IgD-negative memory B cell (primary cell): ENCODE data around the gene NF2. TPM values are rescaled to one million over a fixed set of nuclear protein-coding genes. Genes with fewer than 3 reads are reported as not detected.
A peak's percentile ranks its signal among the peaks of the same experiment; 100 is the strongest.
"Not testable (repeated sequence)": the region's sequence is repeated elsewhere in the genome, so short reads cannot be mapped to it uniquely, and the experiment has no call there.

ENCODE experiments used
- H3K27ac Mint-ChIP-seq, 3 donors: one replicate each; pipeline ENCODE4 v1.8.0; 2020 to 2022; ENCODE audit warnings: mild to moderate bottlenecking in 3 of 3, mixed read lengths in 3 of 3, moderate library complexity in 1 of 3
- H3K27me3 Mint-ChIP-seq: one replicate; pipeline ENCODE4 v1.8.0; 2021; ENCODE audit warnings: mixed read lengths
- H3K36me3 Mint-ChIP-seq: one replicate; pipeline ENCODE4 v1.8.0; 2020; ENCODE audit warnings: mild to moderate bottlenecking, mixed read lengths
- H3K4me1 Mint-ChIP-seq, 3 donors: one replicate each; pipeline ENCODE4 v1.8.0; 2020 to 2022; ENCODE audit warnings: mixed read lengths in 3 of 3, mild to moderate bottlenecking in 1 of 3
- H3K4me3 Mint-ChIP-seq, 4 donors: one replicate each; pipeline ENCODE4 v1.8.0; 2020 to 2022; ENCODE audit warnings: mild to moderate bottlenecking in 4 of 4, mixed read lengths in 4 of 4, moderate library complexity in 3 of 4
- H3K9me3 Mint-ChIP-seq, 3 donors: one replicate each; pipeline ENCODE4 v1.8.0; 2020 to 2021; ENCODE audit warnings: mixed read lengths in 3 of 3, mild to moderate bottlenecking in 1 of 3
- polyA plus RNA-seq: library from polyadenylated mRNA; unstranded; fragments of 300-500 nt; fragmentation: Illumina TruSeq; gene quantifications from one replicate; pipeline ENCODE4 v1.2.3, GENCODE V29; 2021

Gene NF2
- 17.7 TPM for polyA plus RNA-seq

DNA sequence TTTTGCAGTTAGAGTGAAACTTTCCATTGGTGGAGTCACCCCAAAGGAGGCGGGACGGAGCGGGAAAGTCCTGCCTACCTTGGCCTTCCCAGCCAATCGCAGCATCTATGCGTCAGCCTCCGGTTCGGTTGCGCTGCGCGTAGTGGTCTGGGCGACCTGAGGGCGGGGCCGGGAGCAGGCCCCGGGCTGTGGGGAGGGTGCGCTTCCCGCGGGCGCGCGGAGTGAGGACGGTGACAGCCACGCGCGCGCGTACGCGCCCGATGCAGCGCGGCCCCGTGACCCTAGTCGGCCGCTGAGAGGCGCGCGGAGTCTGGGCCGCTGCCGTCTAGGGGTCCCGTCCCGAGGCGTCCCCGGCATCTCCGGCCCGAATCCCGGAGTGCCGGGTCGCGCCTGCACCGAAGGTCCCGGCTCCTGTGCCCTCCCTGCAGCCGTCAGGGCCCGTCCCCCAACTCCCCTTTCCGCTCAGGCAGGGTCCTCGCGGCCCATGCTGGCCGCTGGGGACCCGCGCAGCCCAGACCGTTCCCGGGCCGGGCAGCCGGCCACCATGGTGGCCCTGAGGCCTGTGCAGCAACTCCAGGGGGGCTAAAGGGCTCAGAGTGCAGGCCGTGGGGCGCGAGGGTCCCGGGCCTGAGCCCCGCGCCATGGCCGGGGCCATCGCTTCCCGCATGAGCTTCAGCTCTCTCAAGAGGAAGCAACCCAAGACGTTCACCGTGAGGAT lies at the start of gene NF2:
TSS of gene NF2 (plus strand) at position 276 of the 718 bp plus-strand sequence. CDS start at position 642, 366 bp downstream.
- H3K4me1 Mint-ChIP-seq, result peaks cover 6 to 13% (median 12%) of the 10 kb centered on the region in 3 donors
- H3K36me3 Mint-ChIP-seq, result no peaks in the 10 kb centered on the region
- peak within 1 kb of the TSS; percentile 88 to 100 (median 95) for H3K4me3 Mint-ChIP-seq
- peak within 1 kb of the TSS; percentile 76 to 98 (median 91) for H3K27ac Mint-ChIP-seq
- H3K27me3 Mint-ChIP-seq, result no peaks in the 10 kb centered on the region
- no peaks in the 10 kb centered on the region for H3K9me3 Mint-ChIP-seq

DNA sequence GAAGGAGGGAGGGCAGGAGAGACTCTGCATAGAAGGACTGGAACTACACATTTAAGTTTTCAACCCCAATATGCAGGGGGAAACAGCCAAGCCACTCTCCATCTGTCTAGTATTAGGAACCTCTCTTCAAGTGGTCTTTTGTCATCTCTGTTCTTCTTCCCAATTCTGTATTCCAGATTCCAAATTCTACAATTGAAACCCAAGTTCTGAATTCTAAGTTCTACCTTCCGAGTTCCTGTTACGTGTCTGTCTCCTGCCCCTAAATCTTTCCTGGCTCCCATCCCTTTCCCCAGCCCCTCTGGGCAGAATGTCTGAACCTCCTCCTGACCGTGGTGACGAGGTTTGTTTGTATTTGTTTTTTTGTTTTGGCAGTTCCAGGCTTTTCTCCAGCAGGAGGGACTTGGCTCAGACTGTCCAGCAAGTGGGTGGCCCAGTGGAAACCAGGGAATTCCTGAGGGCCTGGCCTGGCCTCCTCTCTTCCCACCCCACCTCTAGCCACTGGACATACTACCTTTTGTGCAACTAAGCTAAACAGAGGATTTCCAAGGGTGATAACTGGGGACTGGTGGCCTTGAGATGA lies 48.3 kb upstream of the NF2 start:
- H3K27ac Mint-ChIP-seq, result peak overlapping the region in 2 of 3 donors; percentile 9 to 84
- no peaks in the 10 kb centered on the region for H3K27me3 Mint-ChIP-seq
- no peaks in the 10 kb centered on the region for H3K36me3 Mint-ChIP-seq
- H3K9me3 Mint-ChIP-seq, result no peaks in the 10 kb centered on the region
- H3K4me3 Mint-ChIP-seq, result peak overlapping the region in 2 of 4 donors; percentile 66 to 75
- peaks cover 5 to 11% (median 10%) of the 10 kb centered on the region in 3 donors for H3K4me1 Mint-ChIP-seq

DNA sequence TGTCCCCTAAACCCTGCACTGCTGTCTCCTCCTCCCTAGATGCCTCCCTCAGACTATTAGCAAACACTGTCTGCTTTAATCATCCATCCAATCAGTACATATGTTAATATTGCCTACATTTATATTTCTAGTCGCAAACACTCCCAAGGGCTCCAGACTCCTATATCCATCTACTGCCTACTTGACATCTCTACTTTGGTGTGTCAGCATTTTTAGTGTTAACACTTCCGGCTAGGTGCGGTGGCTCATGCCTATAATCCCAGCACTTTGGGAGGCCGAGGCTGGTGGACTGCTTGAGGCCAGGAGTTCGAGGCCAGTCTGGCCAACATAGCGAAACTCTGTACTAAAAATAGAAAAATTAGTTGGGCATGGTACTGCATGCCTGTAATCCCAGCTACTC lies 44.4 kb upstream of the NF2 start:
- Mint-ChIP-seq H3K27ac (peak overlapping the region in 1 of 3 donors; percentile 24), H3K36me3 (no peaks in the 10 kb centered on the region), H3K9me3 (no peaks in the 10 kb centered on the region), H3K27me3 (no peaks in the 10 kb centered on the region), H3K4me1 (peaks cover 0 to 3% (median 0%) of the 10 kb centered on the region in 3 donors), H3K4me3 (peak overlapping the region in 1 of 4 donors; percentile 6)

DNA sequence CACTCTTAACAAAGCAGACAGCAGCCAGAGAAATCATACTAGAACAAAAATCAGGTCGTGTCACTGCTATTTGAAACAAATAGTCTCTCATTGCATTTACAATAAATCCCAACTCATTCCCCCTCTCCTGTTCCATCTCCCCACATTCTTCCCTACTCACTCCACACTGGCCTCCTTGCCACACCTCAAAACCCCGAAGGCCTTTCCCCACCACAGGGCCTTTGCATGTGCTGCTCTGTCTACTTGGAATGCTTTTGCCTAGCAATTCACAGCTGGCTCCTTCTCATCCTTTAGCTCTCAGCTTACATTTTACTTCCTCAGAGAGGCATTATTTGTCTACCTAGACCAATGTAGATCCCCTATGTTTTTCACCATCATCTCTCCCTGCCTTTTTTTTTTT lies 43.6 kb upstream of the NF2 start:
- Mint-ChIP-seq H3K36me3 (no peaks in the 10 kb centered on the region), H3K27ac (no peak overlapping the region)

DNA sequence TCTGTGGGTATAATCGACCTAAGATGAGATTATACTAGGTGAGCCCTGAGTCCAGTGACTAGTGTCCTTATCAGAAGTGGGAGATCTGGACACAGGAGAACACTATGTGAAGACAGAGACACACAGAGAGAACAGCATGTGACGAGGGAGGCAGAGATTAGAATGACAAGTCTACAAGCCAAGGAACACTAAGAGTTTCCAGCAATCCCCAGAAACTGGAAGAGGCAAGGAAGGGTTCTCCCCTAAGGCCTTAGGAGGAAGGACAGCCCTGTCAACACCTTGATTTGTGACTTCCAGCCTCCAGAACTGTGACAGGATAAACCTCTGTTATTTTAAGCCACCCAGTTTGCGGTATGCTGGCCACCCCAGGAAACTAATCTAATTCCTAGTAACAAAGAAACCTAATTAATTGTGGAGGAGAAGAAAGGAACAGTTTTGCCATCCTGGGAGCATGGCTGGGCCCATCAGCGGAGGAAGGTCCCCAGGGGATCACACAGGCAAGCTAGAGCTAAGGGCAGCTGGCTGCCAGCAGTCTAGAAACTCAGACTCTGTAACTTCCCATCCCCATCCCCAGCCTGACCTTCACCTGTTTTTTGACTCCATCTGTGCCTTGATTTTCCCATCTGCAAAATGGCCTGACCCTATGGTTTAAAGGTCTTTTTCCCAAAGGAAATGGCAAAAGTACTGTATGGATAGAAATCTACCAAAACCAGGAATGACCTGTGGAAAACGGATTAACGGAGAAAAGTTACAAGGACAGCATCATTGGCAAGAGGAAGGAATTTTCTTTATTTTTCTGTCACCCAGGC lies 39.6 kb upstream of the NF2 start:
- H3K27ac Mint-ChIP-seq, result peak overlapping the region in 1 of 3 donors; percentile 78
- H3K27me3 Mint-ChIP-seq, result no peaks in the 10 kb centered on the region
- no peak overlapping the region for H3K4me3 Mint-ChIP-seq
- no peaks in the 10 kb centered on the region for H3K4me1 Mint-ChIP-seq
- H3K36me3 Mint-ChIP-seq, result peaks cover 4% of the 10 kb centered on the region
- no peaks in the 10 kb centered on the region for H3K9me3 Mint-ChIP-seq

More for the DNA sequence above, 43.6 kb upstream of the NF2 start:
- no peaks in the 10 kb centered on the region for H3K27me3 Mint-ChIP-seq
- peaks cover 0 to 3% (median 0%) of the 10 kb centered on the region in 3 donors for H3K4me1 Mint-ChIP-seq
- no peak overlapping the region for H3K4me3 Mint-ChIP-seq
- no peaks in the 10 kb centered on the region for H3K9me3 Mint-ChIP-seq

DNA sequence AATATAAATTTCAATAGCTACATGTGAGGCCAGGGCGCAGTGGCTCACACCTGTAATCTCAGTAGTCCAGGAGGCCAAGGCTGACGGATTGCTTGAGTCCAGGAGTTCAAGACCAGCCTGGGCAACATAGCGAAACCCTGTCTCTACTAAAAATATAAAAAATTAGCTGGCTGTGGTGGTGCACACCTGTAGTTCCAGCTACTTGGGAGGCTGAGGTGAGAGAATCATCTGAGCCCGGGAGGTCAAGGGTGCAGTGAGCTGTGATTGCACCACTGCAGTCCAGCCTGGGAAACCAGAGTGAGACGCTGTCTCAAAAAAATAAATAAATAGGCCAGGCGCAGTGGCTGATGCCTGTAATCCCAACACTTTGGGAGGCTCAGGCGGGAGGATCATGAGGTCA lies 36.9 kb upstream of the NF2 start:
- H3K27ac Mint-ChIP-seq, H3K4me3 Mint-ChIP-seq, H3K36me3 Mint-ChIP-seq, H3K9me3 Mint-ChIP-seq, H3K27me3 Mint-ChIP-seq, H3K4me1 Mint-ChIP-seq: not testable (repeated sequence)

DNA sequence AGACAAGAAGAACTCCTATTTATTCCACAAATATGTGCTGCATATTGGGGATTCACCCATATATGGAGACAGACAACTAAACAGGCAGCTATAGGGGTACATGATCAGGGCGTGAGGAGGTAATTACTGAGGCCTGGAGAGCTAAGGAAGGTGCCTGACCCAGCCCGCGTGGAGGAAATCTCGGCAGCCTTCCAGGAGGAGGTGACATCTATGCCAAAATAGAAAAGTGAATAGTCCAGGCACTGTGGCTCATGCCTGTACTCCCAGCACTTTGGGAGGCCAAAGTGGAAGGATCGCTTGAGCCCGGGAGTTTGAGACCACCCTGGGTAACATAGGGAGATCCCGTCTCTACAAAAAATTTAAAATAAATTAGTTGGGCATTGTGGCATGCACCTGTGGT lies 36.1 kb upstream of the NF2 start:
- Mint-ChIP-seq H3K27me3 (no peaks in the 10 kb centered on the region), H3K36me3 (peaks cover 5% of the 10 kb centered on the region), H3K4me1 (no peaks in the 10 kb centered on the region), H3K27ac (peak overlapping the region in 1 of 3 donors; percentile 5), H3K4me3 (no peak overlapping the region), H3K9me3 (no peaks in the 10 kb centered on the region)

DNA sequence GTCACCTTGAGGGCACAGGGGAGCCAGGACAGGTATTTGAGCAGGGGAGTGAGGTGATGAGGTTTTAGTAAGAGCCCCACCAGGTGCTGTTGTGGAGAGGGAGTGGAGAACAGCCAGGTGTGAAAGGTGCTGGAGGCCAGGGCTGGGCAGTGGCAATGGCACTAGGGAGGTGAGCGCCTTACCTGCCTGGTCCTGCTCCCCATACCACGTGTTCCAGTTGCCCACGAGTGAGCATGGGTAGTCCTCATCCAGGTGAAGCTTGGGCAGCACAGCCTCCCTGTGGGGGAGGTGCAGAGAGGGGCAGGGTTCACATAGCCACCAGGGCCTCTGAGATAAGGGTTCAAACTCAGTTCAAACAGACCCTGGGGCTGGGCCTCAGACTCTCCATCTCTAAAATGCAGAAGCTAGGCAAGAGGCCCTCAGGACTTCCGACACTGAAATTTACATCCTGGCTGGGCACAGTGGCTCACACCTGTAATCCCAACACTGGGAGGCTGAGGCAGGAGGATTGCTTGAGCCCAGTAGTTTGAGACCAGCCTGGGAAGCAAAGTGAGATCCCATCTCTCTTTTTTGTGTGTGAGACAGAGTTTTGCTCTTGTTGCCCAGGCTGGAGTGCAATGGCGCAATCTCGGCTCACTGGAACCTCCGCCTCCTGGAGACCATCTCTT lies 34.3 kb upstream of the NF2 start:
- Mint-ChIP-seq H3K4me1 (no peaks in the 10 kb centered on the region), H3K27me3 (no peaks in the 10 kb centered on the region), H3K9me3 (no peaks in the 10 kb centered on the region), H3K36me3 (peaks cover 5% of the 10 kb centered on the region), H3K4me3 (no peak overlapping the region), H3K27ac (no peak overlapping the region)

DNA sequence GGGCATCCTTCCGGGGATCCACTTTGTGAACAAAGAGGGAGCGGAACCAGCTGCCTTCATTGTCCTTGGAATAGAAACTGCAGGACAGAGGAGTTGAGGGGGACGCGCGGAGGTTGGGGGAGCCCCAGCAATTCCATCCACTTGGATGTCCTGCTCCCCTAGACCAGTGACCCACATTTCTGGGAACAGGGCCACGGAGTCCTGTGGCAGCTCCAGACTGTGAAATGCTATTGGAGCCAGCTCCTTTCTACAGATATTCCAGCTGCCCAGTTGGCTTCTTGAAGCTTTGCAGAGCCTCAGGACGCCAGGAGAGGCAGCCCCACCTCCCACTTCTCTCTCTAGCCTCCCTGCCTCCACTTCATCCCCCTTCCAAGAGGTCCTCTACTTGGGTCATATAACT lies 33.0 kb upstream of the NF2 start:
- Mint-ChIP-seq H3K27ac (no peak overlapping the region), H3K36me3 (peaks cover 5% of the 10 kb centered on the region), H3K4me3 (no peak overlapping the region), H3K4me1 (no peaks in the 10 kb centered on the region), H3K27me3 (no peaks in the 10 kb centered on the region), H3K9me3 (no peaks in the 10 kb centered on the region)

DNA sequence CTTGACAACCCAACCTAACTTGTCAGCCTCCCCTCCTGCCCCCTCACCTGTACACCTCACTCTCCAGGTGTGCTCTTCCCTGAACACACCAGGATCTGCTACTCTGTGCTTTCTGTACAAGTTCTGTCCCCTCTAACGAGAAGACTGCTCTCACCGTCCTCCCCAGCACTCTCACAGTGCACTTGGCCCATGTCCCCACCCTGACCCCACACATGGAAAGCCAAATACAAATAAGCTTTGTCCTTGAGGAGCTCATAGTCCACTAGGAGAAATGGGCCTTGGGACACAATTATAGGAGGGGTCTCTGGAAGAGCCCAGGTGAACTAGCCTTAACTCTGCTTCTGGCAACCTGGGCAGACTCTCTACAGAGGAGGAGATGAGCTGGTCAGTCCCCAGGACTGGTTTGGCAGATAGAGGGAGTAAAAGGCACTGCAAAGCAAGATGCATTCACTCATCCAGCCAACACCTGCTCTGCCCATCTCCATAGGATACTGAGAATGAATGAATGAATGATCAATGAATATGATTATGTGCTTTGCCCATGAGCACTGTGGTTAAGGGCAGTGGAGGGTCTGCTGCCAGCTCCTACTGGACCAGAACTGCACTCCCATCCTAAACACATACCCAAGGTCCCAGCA lies 32.4 kb upstream of the NF2 start:
- no peak overlapping the region for H3K4me3 Mint-ChIP-seq
- no peak overlapping the region for H3K27ac Mint-ChIP-seq
- H3K4me1 Mint-ChIP-seq, result no peaks in the 10 kb centered on the region
- H3K27me3 Mint-ChIP-seq, result no peaks in the 10 kb centered on the region
- H3K9me3 Mint-ChIP-seq, result no peaks in the 10 kb centered on the region
- peaks cover 5% of the 10 kb centered on the region for H3K36me3 Mint-ChIP-seq

DNA sequence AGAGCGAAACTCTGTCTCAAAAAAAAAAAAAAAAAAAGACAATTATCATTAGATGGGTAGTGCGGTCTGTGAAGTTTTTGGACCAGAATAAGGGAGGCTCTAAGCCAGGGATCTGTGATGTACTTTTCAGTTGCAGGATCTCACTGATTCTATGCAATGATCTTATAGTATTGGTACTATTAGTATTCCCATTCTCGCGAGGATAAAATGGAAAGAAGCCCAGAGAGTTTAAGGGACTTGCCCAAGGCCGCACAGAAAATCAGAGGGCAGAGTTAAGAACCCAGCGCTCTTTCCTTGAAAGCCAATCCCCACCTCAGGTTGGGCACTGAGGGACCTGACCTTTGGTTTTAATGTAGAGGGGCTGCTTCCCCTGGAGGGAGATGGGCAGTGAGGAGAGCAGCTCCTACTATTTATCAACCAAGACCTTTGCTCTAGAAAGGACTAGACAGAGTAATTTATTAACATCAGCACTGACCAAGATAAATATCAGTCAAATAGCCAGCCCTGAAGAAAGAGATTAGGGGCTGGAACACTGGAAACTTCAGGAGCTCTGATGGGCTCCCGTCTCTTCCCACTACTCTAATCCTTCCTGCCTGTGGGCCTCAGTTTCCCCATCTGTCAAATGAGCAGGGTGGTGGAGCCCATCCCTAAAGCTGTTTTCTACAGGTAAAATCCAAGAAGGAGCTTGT lies 28.5 kb upstream of the NF2 start:
- H3K27ac Mint-ChIP-seq, result peak overlapping the region in 1 of 3 donors; percentile 73

DNA sequence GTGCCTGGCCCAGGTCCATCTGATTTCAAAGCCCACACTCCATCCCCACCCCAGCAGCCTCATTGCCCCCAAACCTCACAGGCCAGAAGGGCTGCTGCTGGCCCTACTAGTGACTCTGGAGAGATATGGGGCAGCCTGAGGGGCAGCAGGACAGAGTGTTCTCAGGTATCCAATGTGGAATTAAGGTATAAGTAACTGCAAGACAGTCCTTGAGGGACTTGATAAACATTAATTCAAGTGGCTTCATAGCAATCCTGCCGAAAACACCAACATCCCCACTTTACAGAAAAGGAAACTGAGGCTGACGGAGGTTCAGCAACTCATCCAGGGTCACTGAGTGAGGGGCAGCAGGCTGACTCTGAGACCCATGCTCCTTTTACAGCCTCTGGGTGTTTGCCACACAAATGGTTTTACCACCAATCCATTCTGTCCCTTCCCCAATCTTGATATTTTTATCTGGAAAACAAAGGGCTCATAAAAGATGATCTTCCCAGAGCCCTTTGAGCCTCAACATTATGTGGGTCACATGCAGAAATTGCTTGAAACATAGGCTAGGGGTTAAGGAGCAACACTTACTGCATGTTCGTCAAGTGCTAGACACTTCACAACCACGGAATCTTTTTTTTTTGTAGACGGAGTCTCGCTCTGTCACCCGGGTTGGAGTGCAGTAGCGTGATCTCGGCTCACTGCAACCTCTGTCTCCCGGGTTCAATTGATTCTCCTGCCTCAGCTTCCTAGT lies 24.8 kb upstream of the NF2 start:
- H3K9me3 Mint-ChIP-seq, result no peaks in the 10 kb centered on the region
- H3K4me1 Mint-ChIP-seq, result peaks cover 2 to 8% (median 4%) of the 10 kb centered on the region in 3 donors
- H3K4me3 Mint-ChIP-seq, result peak overlapping the region in 3 of 4 donors; percentile 3 to 99 (median 61)
- peak overlapping the region in 2 of 3 donors; percentile 13 to 75 for H3K27ac Mint-ChIP-seq
- no peaks in the 10 kb centered on the region for H3K36me3 Mint-ChIP-seq
- no peaks in the 10 kb centered on the region for H3K27me3 Mint-ChIP-seq

More for the DNA sequence above, 28.5 kb upstream of the NF2 start:
- Mint-ChIP-seq H3K4me3 (peak overlapping the region in 1 of 4 donors; percentile 54), H3K36me3 (no peaks in the 10 kb centered on the region), H3K4me1 (peaks cover 0 to 2% (median 0%) of the 10 kb centered on the region in 3 donors), H3K27me3 (no peaks in the 10 kb centered on the region), H3K9me3 (no peaks in the 10 kb centered on the region)

DNA sequence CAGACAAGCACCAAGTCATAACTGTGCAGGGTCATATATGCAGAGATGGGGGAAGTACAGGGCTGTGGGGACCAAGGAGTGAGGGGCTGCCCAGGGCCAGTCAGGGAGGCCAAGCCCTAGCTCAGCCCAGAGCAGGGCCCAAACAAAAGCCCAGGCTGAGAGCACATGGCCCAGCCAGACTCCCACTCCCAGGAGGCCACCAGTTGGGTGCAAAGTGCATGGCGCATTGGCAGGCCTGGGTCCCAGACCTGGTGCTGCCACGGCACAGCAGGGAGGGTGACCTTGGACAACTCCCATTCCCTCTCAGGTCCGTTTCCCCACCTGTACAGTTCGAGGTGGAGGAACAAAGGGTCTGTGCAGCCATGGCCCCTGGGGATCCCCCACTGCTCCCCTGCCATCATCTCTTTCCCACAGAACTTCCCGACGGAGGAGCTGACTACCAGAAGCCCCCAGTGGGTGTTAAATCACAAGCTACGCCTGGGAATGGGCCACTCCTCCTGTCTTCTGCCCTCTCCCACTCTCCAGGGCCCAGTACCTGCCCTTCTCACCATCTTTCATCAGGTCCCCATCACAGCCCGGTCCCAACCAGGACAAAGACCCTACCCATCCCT lies 23.1 kb upstream of the NF2 start:
- H3K27ac Mint-ChIP-seq, result peak overlapping the region; percentile 77 to 89 (median 85)
- no peaks in the 10 kb centered on the region for H3K36me3 Mint-ChIP-seq
- peak overlapping the region; percentile 93 to 99 (median 98) for H3K4me3 Mint-ChIP-seq
- peaks cover 2 to 8% (median 4%) of the 10 kb centered on the region in 3 donors for H3K4me1 Mint-ChIP-seq
- H3K27me3 Mint-ChIP-seq, result no peaks in the 10 kb centered on the region
- H3K9me3 Mint-ChIP-seq, result no peaks in the 10 kb centered on the region
